Esophagus muscularis mucosa (tissue), 4 donors: ENCODE results near the gene INTS7.

Experiments
- CTCF ChIP-seq, 3 experiments: fragments of 200-600 bp in 2 of 3; fragments of 450-650 bp in 1 of 3; sonication (generic) in 2 of 3; IDR thresholded peaks; one replicate each; pipeline ENCODE4 v1.5.1; 2017 to 2019; ENCODE audit warnings: antibody characterized with exemption in 3 of 3, mild to moderate bottlenecking in 2 of 3, moderate library complexity in 1 of 3
- EP300 ChIP-seq: sonication (generic); formaldehyde crosslinking; IDR thresholded peaks from one replicate; pipeline ENCODE4 v1.6.1; 2017; ENCODE audit warnings: antibody characterized with exemption
- POLR2A ChIP-seq: fragments of 450-650 bp; IDR thresholded peaks from one replicate; pipeline ENCODE4 v1.6.1; 2017; ENCODE audit warnings: antibody characterized with exemption, moderate library complexity, mild to moderate bottlenecking, low read depth
- POLR2AphosphoS5 ChIP-seq, 2 donors: sonication (generic); formaldehyde crosslinking; IDR thresholded peaks; one replicate each; pipeline ENCODE4 v1.6.1; 2017; ENCODE audit warnings: antibody characterized with exemption in 2 of 2

GRCh38 chr1:211986628-211987254 lies 48.6 kb downstream of the INTS7 start:
- TF ChIP-seq EP300 (no peak), CTCF (IDR thresholded peaks at IDR 0.05) (no peak), POLR2AphosphoS5 (IDR thresholded peaks at IDR 0.05) (no peak), POLR2A (no peak)
